Neural crest cell (in vitro differentiated cells): ENCODE results near the gene PFDN5. TPM values are rescaled to one million over a fixed set of nuclear protein-coding genes. Genes with fewer than 3 reads are reported as not detected.

Experiments
- DNase-seq: peaks from one replicate; pipeline ENCODE4 v3.0.0; 2021; ENCODE audit warnings: low read depth, mixed read lengths, low spot score
- H3K27ac Mint-ChIP-seq: one replicate; pipeline ENCODE4 v1.8.0; 2021; ENCODE audit warnings: mild to moderate bottlenecking, mixed read lengths; ENCODE audit not compliant: unreplicated experiment
- H3K27me3 Mint-ChIP-seq: 2 replicates; pipeline ENCODE4 v1.8.0; 2021; ENCODE audit warnings: low read depth, mild to moderate bottlenecking, mixed read lengths
- H3K36me3 Mint-ChIP-seq: 2 replicates; pipeline ENCODE4 v1.8.0; 2021; ENCODE audit warnings: low read depth, mild to moderate bottlenecking, mixed read lengths
- H3K4me1 Mint-ChIP-seq: 2 replicates; pipeline ENCODE4 v1.8.0; 2021; ENCODE audit warnings: mixed read lengths
- H3K4me3 Mint-ChIP-seq: one replicate; pipeline ENCODE4 v1.8.0; 2021; ENCODE audit warnings: mild to moderate bottlenecking, mixed read lengths
- H3K9me3 Mint-ChIP-seq: 2 replicates; pipeline ENCODE4 v1.8.0; 2021; ENCODE audit warnings: mixed read lengths
- total RNA-seq: library from RNA; stranded (reverse); gene quantifications from 2 replicates; pipeline ENCODE4 v1.2.1, GENCODE V29; 2021
- TF ChIP-seq, protein P1 (sequence below): fragments of 200-600 bp; sonication (generic); conservative IDR thresholded peaks from 2 replicates; pipeline ENCODE4 v1.5.0; 2021; ENCODE audit warnings: antibody characterized with exemption, mild to moderate bottlenecking

The PFDN5 gene
- total RNA-seq, 1 donor from 2014 or later, result 326 TPM

GRCh38 chr12:53255996-53256395, 39.3 kb upstream of the PFDN5 start:
- Mint-ChIP-seq H3K27ac (no peak overlapping the region), H3K4me1 (peaks cover 27% of the 10 kb centered on the region), H3K9me3 (no peaks in the 10 kb centered on the region), H3K4me3 (no peak overlapping the region), H3K27me3 (no peaks in the 10 kb centered on the region), H3K36me3 (no peaks in the 10 kb centered on the region)
- TF ChIP-seq, protein P1, sequence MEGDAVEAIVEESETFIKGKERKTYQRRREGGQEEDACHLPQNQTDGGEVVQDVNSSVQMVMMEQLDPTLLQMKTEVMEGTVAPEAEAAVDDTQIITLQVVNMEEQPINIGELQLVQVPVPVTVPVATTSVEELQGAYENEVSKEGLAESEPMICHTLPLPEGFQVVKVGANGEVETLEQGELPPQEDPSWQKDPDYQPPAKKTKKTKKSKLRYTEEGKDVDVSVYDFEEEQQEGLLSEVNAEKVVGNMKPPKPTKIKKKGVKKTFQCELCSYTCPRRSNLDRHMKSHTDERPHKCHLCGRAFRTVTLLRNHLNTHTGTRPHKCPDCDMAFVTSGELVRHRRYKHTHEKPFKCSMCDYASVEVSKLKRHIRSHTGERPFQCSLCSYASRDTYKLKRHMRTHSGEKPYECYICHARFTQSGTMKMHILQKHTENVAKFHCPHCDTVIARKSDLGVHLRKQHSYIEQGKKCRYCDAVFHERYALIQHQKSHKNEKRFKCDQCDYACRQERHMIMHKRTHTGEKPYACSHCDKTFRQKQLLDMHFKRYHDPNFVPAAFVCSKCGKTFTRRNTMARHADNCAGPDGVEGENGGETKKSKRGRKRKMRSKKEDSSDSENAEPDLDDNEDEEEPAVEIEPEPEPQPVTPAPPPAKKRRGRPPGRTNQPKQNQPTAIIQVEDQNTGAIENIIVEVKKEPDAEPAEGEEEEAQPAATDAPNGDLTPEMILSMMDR, result no peak
- DNase-seq, result no peak

DNA sequence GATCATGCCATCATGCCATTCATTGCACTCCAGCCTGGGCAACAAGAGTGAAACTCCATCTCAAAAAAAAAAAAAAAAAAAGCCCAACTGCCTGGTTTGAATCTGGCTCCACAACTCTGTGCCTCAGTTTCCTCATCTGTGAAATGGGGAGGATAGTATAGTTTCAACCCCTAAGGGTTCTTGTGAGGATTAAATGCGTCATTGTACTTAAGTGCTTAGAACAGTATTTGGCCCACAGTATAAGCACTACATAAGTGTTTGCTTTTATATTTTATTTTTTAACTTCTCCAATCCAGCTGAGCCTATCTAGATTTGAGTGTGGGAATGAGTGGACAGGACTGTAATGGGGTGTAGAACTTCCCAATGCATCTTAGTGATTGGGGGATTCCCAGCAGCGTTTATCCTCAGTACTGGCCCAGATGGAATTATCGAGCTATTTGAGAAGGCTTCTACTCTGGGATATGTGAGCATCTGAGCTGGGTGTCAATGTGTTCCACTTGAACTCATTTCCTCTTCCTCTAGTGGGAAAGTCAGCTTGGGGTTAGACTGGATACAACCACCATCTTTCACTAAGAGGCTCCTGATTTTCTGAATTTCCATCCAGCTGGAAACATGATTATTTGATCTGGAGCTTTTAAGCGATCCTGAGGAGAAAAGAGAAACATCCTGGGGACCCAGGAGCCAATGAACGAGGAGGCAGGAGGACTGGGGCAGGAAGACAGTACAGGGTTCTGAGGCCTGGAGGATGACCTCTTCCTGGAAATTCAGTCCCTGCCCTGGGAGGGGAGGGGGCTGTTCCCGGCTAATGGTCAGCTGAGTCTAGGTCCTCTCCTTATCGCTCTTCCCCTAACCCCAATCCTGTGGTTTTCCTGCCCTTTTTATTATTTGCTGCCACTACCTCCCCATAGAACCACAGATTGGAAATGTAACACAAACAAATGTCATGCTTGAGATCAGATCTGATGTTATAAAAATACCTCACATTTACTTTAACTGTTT, 36.5 kb upstream of the PFDN5 start:
- no peaks in the 10 kb centered on the region for H3K27me3 Mint-ChIP-seq
- TF ChIP-seq, protein P1, result no peak
- H3K4me1 Mint-ChIP-seq, result peaks cover under 1% of the 10 kb centered on the region
- H3K27ac Mint-ChIP-seq, result no peak overlapping the region
- no peak for DNase-seq
- H3K4me3 Mint-ChIP-seq, result no peak overlapping the region
- H3K36me3 Mint-ChIP-seq, result no peaks in the 10 kb centered on the region
- H3K9me3 Mint-ChIP-seq, result no peaks in the 10 kb centered on the region

DNA sequence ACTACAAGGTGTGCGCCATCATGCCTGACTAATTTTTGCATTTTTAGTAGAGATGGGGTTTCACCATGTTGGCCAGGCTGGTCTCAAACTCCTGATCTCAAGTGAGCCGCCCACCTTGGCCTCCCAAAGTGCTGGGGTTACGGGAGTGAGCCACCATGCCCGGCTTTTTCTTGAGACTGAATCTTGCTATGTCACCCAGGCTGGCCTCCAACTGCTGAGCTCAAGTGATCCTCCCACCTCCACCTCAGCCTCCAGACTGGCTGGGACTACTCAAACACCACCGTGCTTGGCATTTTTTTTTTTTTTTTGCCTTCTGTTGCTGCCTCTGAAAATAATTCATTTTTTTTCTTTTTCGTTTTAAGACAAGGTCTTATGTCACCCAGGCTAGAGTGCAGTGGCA, 35.5 kb upstream of the PFDN5 start:
- H3K27me3 Mint-ChIP-seq, result no peaks in the 10 kb centered on the region
- no peaks in the 10 kb centered on the region for H3K36me3 Mint-ChIP-seq
- H3K27ac Mint-ChIP-seq, result no peak overlapping the region
- no peak for DNase-seq
- no peaks in the 10 kb centered on the region for H3K9me3 Mint-ChIP-seq
- TF ChIP-seq, protein P1, result no peak
- no peaks in the 10 kb centered on the region for H3K4me1 Mint-ChIP-seq
- H3K4me3 Mint-ChIP-seq, result no peak overlapping the region

GRCh38 chr12:53265783-53266182, 29.6 kb upstream of the PFDN5 start:
- TF ChIP-seq, protein P1, result no peak
- no peak overlapping the region for H3K27ac Mint-ChIP-seq
- H3K36me3 Mint-ChIP-seq, result peaks cover 9% of the 10 kb centered on the region
- H3K4me3 Mint-ChIP-seq, result no peak overlapping the region
- H3K9me3 Mint-ChIP-seq, result no peaks in the 10 kb centered on the region
- H3K27me3 Mint-ChIP-seq, result no peaks in the 10 kb centered on the region
- no peak for DNase-seq
- peaks cover 30% of the 10 kb centered on the region for H3K4me1 Mint-ChIP-seq

GRCh38 chr12:53267306-53267998, 27.9 kb upstream of the PFDN5 start:
- TF ChIP-seq, protein P1, result no peak
- H3K36me3 Mint-ChIP-seq, result peaks cover 13% of the 10 kb centered on the region
- no peak for DNase-seq
- no peaks in the 10 kb centered on the region for H3K9me3 Mint-ChIP-seq
- peaks cover 35% of the 10 kb centered on the region for H3K4me1 Mint-ChIP-seq
- no peaks in the 10 kb centered on the region for H3K27me3 Mint-ChIP-seq
- peak overlapping the region; percentile 99 for H3K4me3 Mint-ChIP-seq
- peak overlapping the region; percentile 99 for H3K27ac Mint-ChIP-seq
